Epithelial cell of esophagus (primary cell): ENCODE data around the gene TMPRSS7.

ENCODE experiments used
- DNase-seq: peaks from one replicate; pipeline ENCODE4 v3.0.0; 2010; ENCODE audit warnings: low read depth
- H3K4me3 ChIP-seq: 2 replicates; pipeline ENCODE4 v1.5.1; 2011; ENCODE audit warnings: mild to moderate bottlenecking, low read length, control low read depth
- TF ChIP-seq, protein P1 (sequence below): IDR thresholded peaks from 2 replicates; pipeline ENCODE4 v1.5.1; 2011; ENCODE audit warnings: low read depth, mild to moderate bottlenecking, low read length, control low read depth, inconsistent platforms; ENCODE audit not compliant: insufficient read depth; ENCODE audit errors: missing control alignments

TMPRSS7 gene

GRCh38 chr3:112043621-112044201, 9.2 kb downstream of the TMPRSS7 start:
- DNase-seq, result peak; percentile 75
- TF ChIP-seq, protein P1, sequence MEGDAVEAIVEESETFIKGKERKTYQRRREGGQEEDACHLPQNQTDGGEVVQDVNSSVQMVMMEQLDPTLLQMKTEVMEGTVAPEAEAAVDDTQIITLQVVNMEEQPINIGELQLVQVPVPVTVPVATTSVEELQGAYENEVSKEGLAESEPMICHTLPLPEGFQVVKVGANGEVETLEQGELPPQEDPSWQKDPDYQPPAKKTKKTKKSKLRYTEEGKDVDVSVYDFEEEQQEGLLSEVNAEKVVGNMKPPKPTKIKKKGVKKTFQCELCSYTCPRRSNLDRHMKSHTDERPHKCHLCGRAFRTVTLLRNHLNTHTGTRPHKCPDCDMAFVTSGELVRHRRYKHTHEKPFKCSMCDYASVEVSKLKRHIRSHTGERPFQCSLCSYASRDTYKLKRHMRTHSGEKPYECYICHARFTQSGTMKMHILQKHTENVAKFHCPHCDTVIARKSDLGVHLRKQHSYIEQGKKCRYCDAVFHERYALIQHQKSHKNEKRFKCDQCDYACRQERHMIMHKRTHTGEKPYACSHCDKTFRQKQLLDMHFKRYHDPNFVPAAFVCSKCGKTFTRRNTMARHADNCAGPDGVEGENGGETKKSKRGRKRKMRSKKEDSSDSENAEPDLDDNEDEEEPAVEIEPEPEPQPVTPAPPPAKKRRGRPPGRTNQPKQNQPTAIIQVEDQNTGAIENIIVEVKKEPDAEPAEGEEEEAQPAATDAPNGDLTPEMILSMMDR, result peak; percentile 88
- no peak overlapping the region for H3K4me3 ChIP-seq

GRCh38 chr3:112046599-112046998, 12.1 kb downstream of the TMPRSS7 start:
- TF ChIP-seq, protein P1, result no peak
- no peak overlapping the region for H3K4me3 ChIP-seq
- DNase-seq, result peak; percentile 66

- DNase-seq, result peak; percentile 15
- TF ChIP-seq, protein P1, result no peak
- H3K4me3 ChIP-seq, result no peak overlapping the region
These were observed 12.7 kb downstream of the TMPRSS7 start for GRCh38 chr3:112047264-112047663.

DNA sequence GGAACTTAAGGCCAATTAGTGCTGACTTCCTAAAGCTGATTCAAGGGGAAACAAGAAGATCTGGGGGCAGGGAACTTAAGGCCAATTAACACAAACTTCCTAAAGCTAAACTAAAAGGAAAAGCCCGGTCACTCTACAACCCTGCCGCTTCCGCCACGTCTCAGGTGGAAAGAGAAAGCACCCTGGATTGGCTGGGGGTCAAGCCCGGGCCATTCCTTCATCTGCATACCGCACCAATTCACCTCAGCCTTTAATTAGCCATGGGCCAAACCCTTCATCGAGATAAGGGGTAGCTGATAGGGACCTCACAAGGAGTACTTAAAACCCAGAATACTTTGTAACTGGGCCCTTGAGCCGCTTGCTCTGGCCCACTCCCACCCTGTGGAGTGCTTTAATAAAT, 14.4 kb downstream of the TMPRSS7 start:
- DNase-seq, result no peak
- TF ChIP-seq, protein P1, result no peak

DNA sequence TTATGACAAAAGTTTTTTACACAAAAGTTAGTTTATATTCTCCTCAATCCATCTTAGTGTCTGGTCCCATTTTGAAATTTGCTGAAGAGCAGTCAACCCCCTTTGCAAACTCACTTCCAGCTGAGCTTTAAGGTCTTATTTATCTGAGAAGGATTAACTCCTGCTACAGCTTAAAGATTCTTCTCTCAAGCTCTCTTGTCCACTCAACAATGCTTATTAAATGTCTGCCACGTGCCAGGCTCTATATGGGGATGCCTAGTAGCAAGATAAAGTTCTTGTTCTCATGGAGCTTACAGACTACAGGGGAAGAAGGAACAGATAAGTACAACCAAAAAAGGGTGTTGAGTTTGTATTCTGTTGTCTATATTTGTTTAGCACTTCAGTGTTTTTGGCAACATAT, 18.7 kb downstream of the TMPRSS7 start:
- DNase-seq, result no peak
- H3K4me3 ChIP-seq, result no peak overlapping the region
- TF ChIP-seq, protein P1, result no peak

More for the DNA sequence above, 14.4 kb downstream of the TMPRSS7 start:
- H3K4me3 ChIP-seq, result no peak overlapping the region

GRCh38 chr3:112056451-112056929, 22.0 kb downstream of the TMPRSS7 start:
- TF ChIP-seq, protein P1, result no peak
- H3K4me3 ChIP-seq, result no peak overlapping the region
- DNase-seq, result peak; percentile 72

- no peak for DNase-seq
- TF ChIP-seq, protein P1, result no peak
- H3K4me3 ChIP-seq, result no peak overlapping the region
These were observed 25.0 kb downstream of the TMPRSS7 start for GRCh38 chr3:112059497-112059896.
